Fibroblast of lung (primary cell): ENCODE data around the gene CD164L2. TPM values are rescaled to one million over a fixed set of nuclear protein-coding genes. Genes with fewer than 3 reads are reported as not detected.
"Not testable (repeated sequence)": the region's sequence is repeated elsewhere in the genome, so short reads cannot be mapped to it uniquely, and the experiment has no call there.

Experiments used
- DNase-seq, 2 donors: peaks; one replicate each; pipeline versions ENCODE4 v3.0.0 to v3.0.0-alpha.2; 2010; ENCODE audit warnings: low read depth in 2 of 2
- H2AFZ ChIP-seq: 2 replicates; pipeline ENCODE4 v1.5.1; 2012; ENCODE audit warnings: low read length, control low read depth, inconsistent platforms
- H3K27ac ChIP-seq: 2 replicates; pipeline ENCODE4 v1.5.1; 2011; ENCODE audit warnings: low read length, control low read depth; ENCODE audit not compliant: insufficient read depth
- H3K27me3 ChIP-seq: 2 replicates; pipeline ENCODE4 v1.5.1; 2011; ENCODE audit warnings: mild to moderate bottlenecking, low read length; ENCODE audit not compliant: control insufficient read depth, insufficient read depth
- H3K36me3 ChIP-seq: 2 replicates; pipeline ENCODE4 v1.5.1; 2011; ENCODE audit warnings: low read length; ENCODE audit not compliant: control insufficient read depth, insufficient read depth
- H3K4me1 ChIP-seq: 2 replicates; pipeline ENCODE4 v1.5.1; 2011; ENCODE audit warnings: low read length; ENCODE audit not compliant: control insufficient read depth, insufficient read depth; ENCODE audit errors: extremely low read depth
- H3K4me2 ChIP-seq: 2 replicates; pipeline ENCODE4 v1.5.1; 2011; ENCODE audit warnings: low read length, control low read depth; ENCODE audit not compliant: insufficient read depth; ENCODE audit errors: extremely low read depth
- H3K4me3 ChIP-seq, 4 experiments: fragments of 200-600 bp in 1 of 4; sonication (generic) in 1 of 4; replicated peaks in 1 of 4; 2 replicates each; pipeline ENCODE4 v1.5.1; 2011 to 2016; ENCODE audit warnings: low read length in 4 of 4, low read depth in 3 of 4, mild to moderate bottlenecking in 3 of 4, control low read depth in 2 of 4, inconsistent platforms in 1 of 4, mixed read lengths in 1 of 4; ENCODE audit not compliant: insufficient read depth in 1 of 4; ENCODE audit errors: control extremely low read depth in 1 of 4
- H3K79me2 ChIP-seq: 2 replicates; pipeline ENCODE4 v1.5.1; 2012; ENCODE audit warnings: mild to moderate bottlenecking, low read length, inconsistent platforms; ENCODE audit not compliant: control insufficient read depth, insufficient read depth
- H3K9ac ChIP-seq: 2 replicates; pipeline ENCODE4 v1.5.1; 2011; ENCODE audit warnings: mild to moderate bottlenecking, low read length, control low read depth; ENCODE audit not compliant: insufficient read depth
- H3K9me3 ChIP-seq: 2 replicates; pipeline ENCODE4 v1.5.1; 2012; ENCODE audit warnings: low read depth, low read length; ENCODE audit not compliant: control insufficient read depth, insufficient read depth
- H4K20me1 ChIP-seq: 2 replicates; pipeline ENCODE4 v1.5.1; 2011; ENCODE audit warnings: low read length; ENCODE audit not compliant: control insufficient read depth, insufficient read depth; ENCODE audit errors: extremely low read depth
- CTCF ChIP-seq, 2 donors: IDR thresholded peaks in 1 of 2; conservative IDR thresholded peaks in 1 of 2; 1 replicate in 1 of 2; 2 replicates in 1 of 2; pipeline ENCODE4 v1.5.1; 2011 to 2012; ENCODE audit warnings: low read length in 2 of 2, control low read depth in 1 of 2, inconsistent platforms in 1 of 2, low read depth in 1 of 2, mild to moderate bottlenecking in 1 of 2
- EZH2 ChIP-seq: IDR thresholded peaks from 2 replicates; pipeline ENCODE4 v1.5.1; 2012; ENCODE audit warnings: low read length, control low read depth, mild to moderate bottlenecking; ENCODE audit errors: missing control alignments
- polyA minus RNA-seq: library from RNA; depleted of rRNA, polyadenylated mRNA; stranded (reverse); fragments of >200 nt; gene quantifications from 2 replicates; pipeline ENCODE4 v1.2.3, GENCODE V29; 2011; ENCODE audit warnings: low replicate concordance
- polyA plus RNA-seq, 2 donors: library from polyadenylated mRNA; depleted of rRNA in 1 of 2; stranded (reverse) in 1 of 2; unstranded in 1 of 2; fragments of >200 nt; gene quantifications; 2 replicates each; pipeline ENCODE4 v1.2.1, GENCODE V29; 2011 to 2012; ENCODE audit warnings: missing spikeins in 1 of 2
- total RNA-seq: library from RNA; depleted of rRNA; stranded (reverse); fragments of >200 nt; gene quantifications from 2 replicates; pipeline ENCODE4 v1.2.1, GENCODE V29; 2014

The CD164L2 gene
- total RNA-seq (not detected in 2 replicates), polyA plus RNA-seq (not detected in 2 replicates), polyA minus RNA-seq (not detected in 2 replicates)
- not detected in 2 replicates for polyA plus RNA-seq (2012)

- no peak within 1 kb of the TSS for H3K27ac ChIP-seq
- H3K4me1 ChIP-seq: no peaks in the 10 kb centered on the region
- TF ChIP-seq CTCF (conservative IDR thresholded peaks at IDR 0.05 in 1 of 2, IDR thresholded peaks at IDR 0.05 in 1 of 2; ENCODE audit: low read depth in 1 of 2, low read length in 2 of 2) (no peak), EZH2 (no peak)
- no peak within 1 kb of the TSS for H3K9ac ChIP-seq
- H3K79me2 ChIP-seq: no peaks in the 10 kb centered on the region
- no peak within 1 kb of the TSS for H3K4me3 ChIP-seq
- peaks cover 4% of the 10 kb centered on the region for H3K27me3 ChIP-seq
- DNase-seq: no peak
- H4K20me1 ChIP-seq: no peaks in the 10 kb centered on the region
- H3K9me3 ChIP-seq: no peaks in the 10 kb centered on the region
- no peaks in the 10 kb centered on the region for H3K36me3 ChIP-seq
- no peak within 1 kb of the TSS for H2AFZ ChIP-seq
- no peak within 1 kb of the TSS for H3K4me2 ChIP-seq
Observed at GRCh38 chr1:27383039-27383605, at the start of gene CD164L2. Gene CD164L2 (minus strand): TSS chr1:27383333. CDS start chr1:27383239, 94 bp downstream.

GRCh38 chr1:27432725-27433124 lies 49.6 kb upstream of the CD164L2 start:
- Histone ChIP-seq H3K79me2 (peaks cover 70% of the 10 kb centered on the region), H3K4me1 (peaks cover 23% of the 10 kb centered on the region)
- H3K36me3 ChIP-seq, H2AFZ ChIP-seq, DNase-seq, H4K20me1 ChIP-seq, H3K9ac ChIP-seq, H3K27ac ChIP-seq, H3K4me3 ChIP-seq, H3K27me3 ChIP-seq, H3K4me2 ChIP-seq, H3K9me3 ChIP-seq: not testable (repeated sequence)

- H2AFZ ChIP-seq: no peak overlapping the region
- H3K9ac ChIP-seq: no peak overlapping the region
- no peak for DNase-seq
- H3K4me2 ChIP-seq: no peak overlapping the region
- no peak overlapping the region for H3K27ac ChIP-seq
- no peak overlapping the region for H3K4me3 ChIP-seq
- H3K27me3 ChIP-seq: no peaks in the 10 kb centered on the region
- H3K9me3 ChIP-seq: no peaks in the 10 kb centered on the region
- TF ChIP-seq EZH2: no peak
- TF ChIP-seq CTCF (conservative IDR thresholded peaks at IDR 0.05 in 1 of 2, IDR thresholded peaks at IDR 0.05 in 1 of 2; ENCODE audit: low read depth in 1 of 2, low read length in 2 of 2): no peak
- H3K36me3 ChIP-seq: peaks cover 4% of the 10 kb centered on the region
- peaks cover 58% of the 10 kb centered on the region for H3K79me2 ChIP-seq
- H4K20me1 ChIP-seq: no peaks in the 10 kb centered on the region
- peaks cover 22% of the 10 kb centered on the region for H3K4me1 ChIP-seq
Observed at GRCh38 chr1:27431601-27431940, 48.4 kb upstream of the CD164L2 start.
